ENCODE measurements around the gene SLC22A23.

Gene SLC22A23

GRCh38 chr6:3269281-3269975 is 187.4 kb downstream of the SLC22A23 start:
- H4K20me1 ChIP-seq (ENCODE audit: insufficient read depth, low read length) = no peaks in the 10 kb centered on the region
- no peak for DNase-seq
- no peaks in the 10 kb centered on the region for H3K27me3 ChIP-seq (replicated peaks; ENCODE audit: insufficient read depth, low read length)
- H3K27ac ChIP-seq (ENCODE audit: low read length) = no peak overlapping the region
- no peak overlapping the region for H3K4me3 ChIP-seq (ENCODE audit: low read length)
- H3K9me2 ChIP-seq (replicated peaks; ENCODE audit: insufficient read depth, low read length) = no peaks in the 10 kb centered on the region
- 0 out of 2 replicates have a peak, but pooled peaks cover 4% of the 10 kb centered on the region for H3K36me3 ChIP-seq (replicated peaks; ENCODE audit: insufficient read depth, low read length)
- H3K4me1 ChIP-seq (ENCODE audit: low read length) = no peaks in the 10 kb centered on the region
- H3F3A ChIP-seq (ENCODE audit: insufficient read depth, low read length) = no peaks in the 10 kb centered on the region
- no peak for TF ChIP-seq EZH2phosphoT487 (IDR thresholded peaks at IDR 0.05; ENCODE audit: low read length)
- TF ChIP-seq, protein P1, sequence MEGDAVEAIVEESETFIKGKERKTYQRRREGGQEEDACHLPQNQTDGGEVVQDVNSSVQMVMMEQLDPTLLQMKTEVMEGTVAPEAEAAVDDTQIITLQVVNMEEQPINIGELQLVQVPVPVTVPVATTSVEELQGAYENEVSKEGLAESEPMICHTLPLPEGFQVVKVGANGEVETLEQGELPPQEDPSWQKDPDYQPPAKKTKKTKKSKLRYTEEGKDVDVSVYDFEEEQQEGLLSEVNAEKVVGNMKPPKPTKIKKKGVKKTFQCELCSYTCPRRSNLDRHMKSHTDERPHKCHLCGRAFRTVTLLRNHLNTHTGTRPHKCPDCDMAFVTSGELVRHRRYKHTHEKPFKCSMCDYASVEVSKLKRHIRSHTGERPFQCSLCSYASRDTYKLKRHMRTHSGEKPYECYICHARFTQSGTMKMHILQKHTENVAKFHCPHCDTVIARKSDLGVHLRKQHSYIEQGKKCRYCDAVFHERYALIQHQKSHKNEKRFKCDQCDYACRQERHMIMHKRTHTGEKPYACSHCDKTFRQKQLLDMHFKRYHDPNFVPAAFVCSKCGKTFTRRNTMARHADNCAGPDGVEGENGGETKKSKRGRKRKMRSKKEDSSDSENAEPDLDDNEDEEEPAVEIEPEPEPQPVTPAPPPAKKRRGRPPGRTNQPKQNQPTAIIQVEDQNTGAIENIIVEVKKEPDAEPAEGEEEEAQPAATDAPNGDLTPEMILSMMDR (IDR thresholded peaks at IDR 0.05; ENCODE audit: low read length) = no peak
- TF ChIP-seq EZH2 (optimal IDR thresholded peaks at IDR 0.05; ENCODE audit: low read depth, low read length) = no peak
- no peak overlapping the region for H2AFZ ChIP-seq (ENCODE audit: low read length)
- H3K9me3 ChIP-seq (replicated peaks; ENCODE audit: insufficient read depth, low read length) = no peaks in the 10 kb centered on the region
- H3K79me2 ChIP-seq (ENCODE audit: low read length) = peaks cover 57% of the 10 kb centered on the region
- H3K9ac ChIP-seq (ENCODE audit: low read length) = no peak overlapping the region
- no peak overlapping the region for H3K4me2 ChIP-seq (ENCODE audit: low read depth, low read length)

GRCh38 chr6:3268680-3269079 is 188.2 kb downstream of the SLC22A23 start:
- no peaks in the 10 kb centered on the region for H3K4me1 ChIP-seq (ENCODE audit: low read length)
- no peaks in the 10 kb centered on the region for H3K9me3 ChIP-seq (replicated peaks; ENCODE audit: insufficient read depth, low read length)
- H3K27ac ChIP-seq (ENCODE audit: low read length) = no peak overlapping the region
- H3F3A ChIP-seq (ENCODE audit: insufficient read depth, low read length) = no peaks in the 10 kb centered on the region
- no peak overlapping the region for H2AFZ ChIP-seq (ENCODE audit: low read length)
- H3K9ac ChIP-seq (ENCODE audit: low read length) = no peak overlapping the region
- no peak overlapping the region for H3K4me3 ChIP-seq (ENCODE audit: low read length)
- no peaks in the 10 kb centered on the region for H4K20me1 ChIP-seq (ENCODE audit: insufficient read depth, low read length)
- peaks cover 8% of the 10 kb centered on the region; the same call in 1 of the 2 replicates for H3K36me3 ChIP-seq (replicated peaks; ENCODE audit: insufficient read depth, low read length)
- no peaks in the 10 kb centered on the region for H3K9me2 ChIP-seq (replicated peaks; ENCODE audit: insufficient read depth, low read length)
- no peak for DNase-seq
- no peaks in the 10 kb centered on the region for H3K27me3 ChIP-seq (replicated peaks; ENCODE audit: insufficient read depth, low read length)
- H3K4me2 ChIP-seq (ENCODE audit: low read depth, low read length) = no peak overlapping the region
- H3K79me2 ChIP-seq (ENCODE audit: low read length) = peaks cover 65% of the 10 kb centered on the region
- TF ChIP-seq EZH2phosphoT487 (IDR thresholded peaks at IDR 0.05; ENCODE audit: low read length) = no peak
- TF ChIP-seq, protein P1 (IDR thresholded peaks at IDR 0.05; ENCODE audit: low read length) = no peak
- no peak for TF ChIP-seq EZH2 (optimal IDR thresholded peaks at IDR 0.05; ENCODE audit: low read depth, low read length)

DNA sequence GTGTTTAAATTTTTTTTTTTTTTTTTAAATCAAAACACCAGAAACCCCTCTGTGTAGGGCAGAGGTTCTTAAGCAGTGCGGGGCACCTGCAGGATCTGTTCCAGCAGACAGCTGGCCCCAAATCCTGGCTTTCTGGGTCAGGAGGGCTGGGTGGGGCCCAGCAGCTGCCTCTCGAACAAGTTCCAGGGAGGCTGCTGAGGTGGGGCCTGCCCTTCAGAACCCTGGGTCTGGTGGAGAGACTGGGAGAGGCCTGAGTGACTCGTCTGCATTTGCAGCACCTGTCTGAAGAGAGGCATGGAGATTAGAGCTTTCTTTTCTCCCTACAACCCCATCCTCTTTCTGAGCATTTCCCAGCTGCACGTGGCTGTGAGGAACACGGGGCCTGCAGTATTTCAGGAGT is 189.7 kb downstream of the SLC22A23 start:
- Histone ChIP-seq H3K9me2 (replicated peaks; ENCODE audit: insufficient read depth, low read length) (no peaks in the 10 kb centered on the region), H3K36me3 (replicated peaks; ENCODE audit: insufficient read depth, low read length) (peaks cover 8% of the 10 kb centered on the region; the same call in 1 of the 2 replicates), H3K79me2 (ENCODE audit: low read length) (peaks cover 72% of the 10 kb centered on the region), H3K27ac (ENCODE audit: low read length) (no peak overlapping the region), H3K4me3 (ENCODE audit: low read length) (no peak overlapping the region), H2AFZ (ENCODE audit: low read length) (no peak overlapping the region), H3K27me3 (replicated peaks; ENCODE audit: insufficient read depth, low read length) (no peaks in the 10 kb centered on the region), H3K9ac (ENCODE audit: low read length) (no peak overlapping the region), H4K20me1 (ENCODE audit: insufficient read depth, low read length) (no peaks in the 10 kb centered on the region), H3K9me3 (replicated peaks; ENCODE audit: insufficient read depth, low read length) (no peaks in the 10 kb centered on the region), H3F3A (ENCODE audit: insufficient read depth, low read length) (no peaks in the 10 kb centered on the region), H3K4me2 (ENCODE audit: low read depth, low read length) (no peak overlapping the region), H3K4me1 (ENCODE audit: low read length) (no peaks in the 10 kb centered on the region)
- DNase-seq = no peak
- TF ChIP-seq EZH2phosphoT487 (IDR thresholded peaks at IDR 0.05; ENCODE audit: low read length) = no peak
- TF ChIP-seq, protein P1 (IDR thresholded peaks at IDR 0.05; ENCODE audit: low read length) = no peak
- no peak for TF ChIP-seq EZH2 (optimal IDR thresholded peaks at IDR 0.05; ENCODE audit: low read depth, low read length)

Measured in MM.1S (cell line).